Measurements from ENCODE around the gene CSNK2A1. TPM values are rescaled to one million over a fixed set of nuclear protein-coding genes. Genes with fewer than 3 reads are reported as not detected.

CSNK2A1 gene
- total RNA-seq = 153 and 156 TPM in 2 replicates

DNA sequence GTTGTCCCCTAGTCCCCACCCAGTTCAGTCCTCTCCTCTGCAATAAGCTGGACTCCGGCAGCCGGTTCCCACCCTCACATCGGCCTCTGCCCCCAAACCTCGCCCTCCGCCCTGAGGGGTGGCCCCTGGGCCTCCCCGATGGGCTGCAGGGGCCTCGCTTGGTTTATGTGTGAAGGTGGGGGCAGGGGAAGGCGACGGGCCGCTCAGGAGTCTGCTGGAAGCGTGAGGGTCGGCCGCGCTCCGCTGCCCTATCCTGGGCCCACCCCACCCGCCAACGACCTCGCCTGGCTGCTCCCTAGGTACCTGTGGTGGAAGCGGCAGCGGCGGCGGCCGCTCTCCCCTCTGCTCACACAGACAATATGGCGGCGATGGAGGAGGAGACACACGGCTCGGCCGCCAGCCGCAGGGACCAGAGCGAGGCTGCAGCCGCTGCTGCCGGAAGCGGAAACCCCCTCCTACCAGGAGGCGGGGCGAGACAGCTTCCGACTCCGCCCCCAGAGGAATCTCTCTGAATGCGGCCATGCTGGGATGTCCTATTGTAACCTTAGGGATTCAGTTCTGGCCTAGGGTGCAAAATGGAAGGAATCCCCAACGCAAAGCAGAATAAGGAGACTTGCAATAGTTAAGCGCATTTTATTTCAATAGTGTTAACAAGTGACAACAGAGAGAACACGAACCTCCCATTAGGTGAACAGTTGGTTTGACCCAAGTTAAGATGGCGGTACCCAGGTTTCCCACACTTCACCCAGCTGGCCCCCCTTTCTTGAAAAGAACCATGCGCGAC, at the start of gene CSNK2A1:
CSNK2A1 (minus strand) TSS at position 422 of the 784 bp plus-strand sequence. CDS start 35,239 bp downstream, outside the sequence.

DNA sequence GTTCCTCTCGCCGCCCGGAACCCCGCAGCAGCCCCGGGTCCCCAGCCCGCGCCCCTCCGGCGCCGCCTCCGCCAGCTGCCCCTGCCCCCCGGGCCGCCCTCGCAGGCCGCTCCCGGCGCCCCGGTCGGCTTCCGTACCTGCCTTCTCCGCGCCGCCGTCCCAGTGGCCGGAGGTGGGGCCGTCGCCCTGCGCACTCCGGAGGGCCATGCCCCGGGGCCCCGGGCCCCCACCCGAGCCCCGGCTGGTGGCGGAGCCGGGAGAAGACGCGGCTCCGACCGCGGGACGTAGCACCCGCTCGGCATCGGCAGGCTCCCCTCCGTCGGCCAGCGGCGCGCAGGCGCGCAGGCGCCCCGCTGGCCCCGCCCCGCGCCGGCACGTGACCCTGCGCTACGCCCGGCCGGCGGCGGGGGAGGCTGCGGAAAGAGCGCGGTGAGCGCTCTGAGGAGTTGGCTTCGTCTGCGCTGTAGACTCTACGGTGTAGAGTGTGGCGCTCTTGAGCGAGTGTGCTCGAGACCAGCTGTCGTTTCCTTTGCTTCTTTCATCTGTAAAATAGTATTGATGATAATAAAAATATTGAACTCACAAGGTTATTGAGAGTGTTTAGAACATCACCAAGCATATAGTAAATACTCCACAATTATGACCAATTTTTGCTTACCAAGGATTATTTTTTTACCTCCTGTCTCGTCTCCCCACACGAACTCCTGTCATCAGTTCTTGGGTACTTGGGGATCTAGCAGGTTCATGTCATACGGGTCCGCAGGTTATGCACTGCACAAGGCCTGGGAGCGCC, 81.2 kb downstream of the CSNK2A1 start, which contains the start of gene TBC1D20:
TBC1D20 (minus strand) TSS at position 335 of the 793 bp plus-strand sequence; CDS start at position 207, 128 bp downstream.

Other genes with a start within 250 kb of the CSNK2A1 start
- 10.0 and 13.7 TPM in 2 replicates for gene ZCCHC3, start 246.2 kb downstream of the CSNK2A1 start, total RNA-seq
- gene SOX12, start 218.2 kb downstream of the CSNK2A1 start, total RNA-seq = 6.6 and 10.5 TPM in 2 replicates
- 30.4 and 39.2 TPM in 2 replicates for gene NRSN2, start 196.7 kb downstream of the CSNK2A1 start, total RNA-seq
- gene TRIB3, start 163.0 kb downstream of the CSNK2A1 start, total RNA-seq = 35.4 and 121 TPM in 2 replicates
- 76.3 and 88.0 TPM in 2 replicates for gene RBCK1, start 135.5 kb downstream of the CSNK2A1 start, total RNA-seq
- gene TBC1D20, start 81.3 kb downstream of the CSNK2A1 start, total RNA-seq = 57.3 and 63.1 TPM in 2 replicates
- not detected in 2 replicates for gene TCF15, start 66.5 kb upstream of the CSNK2A1 start, total RNA-seq
- gene SRXN1, start 109.4 kb upstream of the CSNK2A1 start, total RNA-seq = 68.8 and 104 TPM in 2 replicates
- gene SCRT2, start 132.0 kb upstream of the CSNK2A1 start, total RNA-seq = not detected in 2 replicates
- gene SLC52A3, start 224.7 kb upstream of the CSNK2A1 start, total RNA-seq = not detected in 2 replicates